ENCODE results near the gene RAB8B. TPM values are rescaled to one million over a fixed set of nuclear protein-coding genes. Genes with fewer than 3 reads are reported as not detected.
"Not testable (repeated sequence)": the region's sequence is repeated elsewhere in the genome, so short reads cannot be mapped to it uniquely, and the experiment has no call there.

RAB8B gene
- total RNA-seq, 2 experiments from 2014 or later, result 109 to 119 TPM

GRCh38 chr15:63195569-63196015 lies 6.2 kb downstream of the RAB8B start:
- no peaks in the 10 kb centered on the region for H3K9me3 Mint-ChIP-seq
- peaks cover 22% of the 10 kb centered on the region for H3K36me3 Mint-ChIP-seq
- CTCF ChIA-PET, result interaction anchor here (0.5 to 1.8 kb wide), 6 partner anchors 15 to 147 kb away, joined by 3 to 7 read pairs (median 5); no protein-coding TSS in a partner anchor
- H3K27me3 Mint-ChIP-seq, result no peaks in the 10 kb centered on the region
- no peak for DNase-seq
- POLR2A ChIA-PET, result interaction anchor here (0.8 to 8.8 kb wide), 6 partner anchors 10 to 82 kb away, joined by 3 to 104 read pairs (median 4); partner anchors contain the start of genes APH1B and RPS27L
- H3K4me1 Mint-ChIP-seq (ENCODE audit: low read depth), result peaks cover 87% of the 10 kb centered on the region
- H3K4me3 Mint-ChIP-seq, result peak overlapping the region; percentile 35
- H3K27ac Mint-ChIP-seq, result peak overlapping the region; percentile 68
- intact Hi-C loops (cut with micrococcal nuclease), result no loop called here

- intact Hi-C loops (cut with micrococcal nuclease), result no loop called here
- POLR2A ChIA-PET, result interaction anchor here (1.4 to 8.8 kb wide), 5 partner anchors 8 to 48 kb away, joined by 3 to 104 read pairs (median 5); partner anchors contain the start of gene RPS27L
- peaks cover 29% of the 10 kb centered on the region for H3K36me3 Mint-ChIP-seq
- CTCF ChIA-PET, result interaction anchor here (1.6 to 1.8 kb wide), 2 partner anchors 14 to 34 kb away, joined by 5 to 7 read pairs; no protein-coding TSS in a partner anchor
- no peak overlapping the region for H3K4me3 Mint-ChIP-seq
- DNase-seq, result no peak
- no peak overlapping the region for H3K27ac Mint-ChIP-seq
- H3K4me1 Mint-ChIP-seq (ENCODE audit: low read depth), result peaks cover 93% of the 10 kb centered on the region
- no peaks in the 10 kb centered on the region for H3K9me3 Mint-ChIP-seq
- H3K27me3 Mint-ChIP-seq, result no peaks in the 10 kb centered on the region
Measured at GRCh38 chr15:63196842-63197241, 7.4 kb downstream of the RAB8B start.

- DNase-seq, result no peak
- Mint-ChIP-seq H3K27ac (peak overlapping the region; percentile 64), H3K4me3 (no peak overlapping the region), H3K36me3 (peaks cover 33% of the 10 kb centered on the region), H3K9me3 (no peaks in the 10 kb centered on the region), H3K27me3 (no peaks in the 10 kb centered on the region), H3K4me1 (ENCODE audit: low read depth) (peaks cover 92% of the 10 kb centered on the region)
- ChIA-PET CTCF (interaction anchor here (1.0 kb wide), 1 partner anchor 31 kb away, joined by 4 read pairs; no protein-coding TSS in a partner anchor), POLR2A (interaction anchor here (1.1 to 8.8 kb wide), 2 partner anchors 8 to 15 kb away, joined by 3 to 104 read pairs; partner anchors contain the start of gene RAB8B)
- intact Hi-C loops (cut with micrococcal nuclease), result no loop called here
Measured at GRCh38 chr15:63197626-63198025, 8.2 kb downstream of the RAB8B start.

GRCh38 chr15:63198371-63199250 lies 9.2 kb downstream of the RAB8B start:
- no peak for DNase-seq
- no peaks in the 10 kb centered on the region for H3K27me3 Mint-ChIP-seq
- H3K36me3 Mint-ChIP-seq, result peaks cover 32% of the 10 kb centered on the region
- ChIA-PET POLR2A (interaction anchor here (0.8 to 8.8 kb wide), 3 partner anchors 9 to 40 kb away, joined by 3 to 104 read pairs (median 3); partner anchors contain the start of gene RAB8B), CTCF (no interaction called here)
- peak overlapping the region; percentile 45 for H3K27ac Mint-ChIP-seq
- no peak overlapping the region for H3K4me3 Mint-ChIP-seq
- intact Hi-C loops (cut with micrococcal nuclease), result no loop called here
- peaks cover 94% of the 10 kb centered on the region for H3K4me1 Mint-ChIP-seq (ENCODE audit: low read depth)
- H3K9me3 Mint-ChIP-seq, result no peaks in the 10 kb centered on the region

- ChIA-PET CTCF (no interaction called here), POLR2A (interaction anchor here (0.9 to 4.4 kb wide), 2 partner anchors 8 to 43 kb away, joined by 4 to 29 read pairs; partner anchors contain the start of gene RPS27L)
- Mint-ChIP-seq H3K4me1 (ENCODE audit: low read depth) (peaks cover 91% of the 10 kb centered on the region), H3K27me3 (no peaks in the 10 kb centered on the region), H3K4me3 (no peak overlapping the region), H3K9me3 (no peaks in the 10 kb centered on the region), H3K36me3 (peaks cover 24% of the 10 kb centered on the region), H3K27ac (peak overlapping the region; percentile 70)
- DNase-seq, result no peak
- intact Hi-C loops (cut with micrococcal nuclease), result no loop called here
Measured at GRCh38 chr15:63200464-63201249, 11.3 kb downstream of the RAB8B start.

GRCh38 chr15:63202861-63203260 lies 13.5 kb downstream of the RAB8B start:
- no peak overlapping the region for H3K4me3 Mint-ChIP-seq
- intact Hi-C loops (cut with micrococcal nuclease), result loop anchor here (1.0 kb wide), 2 partner anchors 9 to 11 kb away; no protein-coding TSS in a partner anchor
- ChIA-PET CTCF (no interaction called here), POLR2A (interaction anchor here (1.2 to 4.4 kb wide), 2 partner anchors 10 kb away, joined by 5 to 29 read pairs; no protein-coding TSS in a partner anchor)
- H3K27me3 Mint-ChIP-seq, result no peaks in the 10 kb centered on the region
- H3K9me3 Mint-ChIP-seq, result no peaks in the 10 kb centered on the region
- H3K27ac Mint-ChIP-seq, result no peak overlapping the region
- no peak for DNase-seq
- peaks cover 92% of the 10 kb centered on the region for H3K4me1 Mint-ChIP-seq (ENCODE audit: low read depth)
- H3K36me3 Mint-ChIP-seq, result peaks cover 25% of the 10 kb centered on the region

GRCh38 chr15:63203451-63204090 lies 14.2 kb downstream of the RAB8B start:
- no peak overlapping the region for H3K4me3 Mint-ChIP-seq
- H3K4me1 Mint-ChIP-seq (ENCODE audit: low read depth), result peaks cover 92% of the 10 kb centered on the region
- ChIA-PET POLR2A (interaction anchor here (1.2 to 4.4 kb wide), 2 partner anchors 9 to 11 kb away, joined by 5 to 29 read pairs; no protein-coding TSS in a partner anchor), CTCF (no interaction called here)
- DNase-seq, result peak; percentile 73
- no peak overlapping the region for H3K27ac Mint-ChIP-seq
- H3K36me3 Mint-ChIP-seq, result peaks cover 25% of the 10 kb centered on the region
- no peaks in the 10 kb centered on the region for H3K9me3 Mint-ChIP-seq
- intact Hi-C loops (cut with micrococcal nuclease), result loop anchor here (1.0 kb wide), 2 partner anchors 9 to 11 kb away; no protein-coding TSS in a partner anchor
- H3K27me3 Mint-ChIP-seq, result no peaks in the 10 kb centered on the region

GRCh38 chr15:63206079-63206478 lies 16.7 kb downstream of the RAB8B start:
- Mint-ChIP-seq H3K27ac (no peak overlapping the region), H3K9me3 (no peaks in the 10 kb centered on the region), H3K4me1 (ENCODE audit: low read depth) (peaks cover 85% of the 10 kb centered on the region), H3K4me3 (no peak overlapping the region), H3K36me3 (peaks cover 21% of the 10 kb centered on the region), H3K27me3 (no peaks in the 10 kb centered on the region)
- ChIA-PET CTCF (no interaction called here), POLR2A (no interaction called here)
- no peak for DNase-seq
- intact Hi-C loops (cut with micrococcal nuclease), result no loop called here

- POLR2A ChIA-PET; DNase-seq; H3K9me3 Mint-ChIP-seq; intact Hi-C loops (cut with micrococcal nuclease); H3K27me3 Mint-ChIP-seq; H3K4me3 Mint-ChIP-seq; CTCF ChIA-PET: not testable (repeated sequence)
- H3K4me1 Mint-ChIP-seq (ENCODE audit: low read depth), result peaks cover 86% of the 10 kb centered on the region
- H3K27ac Mint-ChIP-seq, result peak overlapping the region; percentile 68
- H3K36me3 Mint-ChIP-seq, result peaks cover 13% of the 10 kb centered on the region
Measured at GRCh38 chr15:63208824-63209223, 19.4 kb downstream of the RAB8B start.

- H3K27me3 Mint-ChIP-seq, result no peaks in the 10 kb centered on the region
- H3K4me1 Mint-ChIP-seq (ENCODE audit: low read depth), result peaks cover 89% of the 10 kb centered on the region
- ChIA-PET POLR2A (interaction anchor here (0.9 to 6.1 kb wide), 2 partner anchors 16 to 33 kb away, joined by 3 to 104 read pairs; no protein-coding TSS in a partner anchor), CTCF (interaction anchor here (0.8 to 1.6 kb wide), 4 partner anchors 14 to 28 kb away, joined by 3 to 11 read pairs (median 4); no protein-coding TSS in a partner anchor)
- H3K9me3 Mint-ChIP-seq, result no peaks in the 10 kb centered on the region
- no peak for DNase-seq
- peak overlapping the region; percentile 64 for H3K4me3 Mint-ChIP-seq
- intact Hi-C loops (cut with micrococcal nuclease), result loop anchor here (5.0 to 10.0 kb wide), 2 partner anchors 292 to 884 kb away; partner anchors contain the start of genes CIAO2A, SNX1 and USP3
- H3K36me3 Mint-ChIP-seq, result peaks cover 15% of the 10 kb centered on the region
- H3K27ac Mint-ChIP-seq, result peak overlapping the region; percentile 97
Measured at GRCh38 chr15:63210151-63211091, 21.0 kb downstream of the RAB8B start.
